GM18499 (cell line): ENCODE measurements around the gene RNPS1.

Experiments used
- ATAC-seq: cut with Tn5 transposase; IDR thresholded peaks from one replicate; pipeline ENCODE4 v1.9.1; 2021; ENCODE audit warnings: moderate number of reproducible peaks; ENCODE audit not compliant: insufficient read depth, unreplicated experiment

The RNPS1 gene

DNA sequence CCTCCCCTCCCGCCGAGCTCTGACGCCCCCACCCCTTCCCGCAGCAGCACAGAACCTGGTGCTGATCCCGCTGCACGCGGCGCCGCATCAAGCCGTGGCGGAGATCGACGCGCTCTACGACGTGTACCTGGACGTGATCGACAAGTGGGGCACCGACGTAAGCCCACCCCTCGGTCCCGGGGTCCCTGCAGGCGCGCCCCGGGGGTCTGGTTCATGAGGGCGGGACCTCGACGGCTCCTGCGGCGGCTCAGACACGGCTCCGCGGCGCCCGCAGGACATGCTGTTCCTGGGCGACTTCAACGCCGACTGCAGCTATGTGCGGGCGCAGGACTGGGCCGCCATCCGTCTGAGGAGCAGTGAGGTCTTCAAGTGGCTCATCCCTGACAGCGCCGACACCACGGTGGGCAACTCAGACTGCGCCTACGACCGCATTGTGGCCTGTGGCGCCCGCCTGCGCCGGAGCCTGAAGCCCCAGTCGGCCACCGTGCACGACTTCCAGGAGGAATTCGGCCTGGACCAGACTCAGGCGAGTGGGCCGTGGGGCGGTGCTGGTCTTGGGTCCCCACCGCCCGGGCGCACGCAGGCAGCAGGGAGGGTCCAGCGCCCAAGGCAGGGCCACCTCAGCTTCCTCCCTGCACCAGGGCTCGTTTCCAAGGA lies 30.3 kb downstream of the RNPS1 start:
- no peak for ATAC-seq

DNA sequence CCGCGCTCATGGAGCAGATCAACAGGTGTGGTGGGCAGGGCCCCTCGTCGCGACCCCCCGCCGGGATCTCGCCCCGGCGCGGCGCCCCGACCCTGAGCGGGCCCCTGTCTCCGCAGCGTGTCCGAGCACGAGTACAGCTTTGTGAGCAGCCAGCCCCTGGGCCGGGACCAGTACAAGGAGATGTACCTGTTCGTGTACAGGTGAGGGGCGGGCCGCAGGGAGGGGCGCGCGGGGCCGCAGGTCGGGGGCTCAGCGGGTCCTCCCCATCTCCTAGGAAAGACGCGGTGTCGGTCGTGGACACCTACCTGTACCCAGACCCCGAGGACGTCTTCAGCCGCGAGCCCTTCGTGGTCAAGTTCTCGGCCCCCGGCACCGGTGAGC lies 30.8 kb downstream of the RNPS1 start:
- no peak for ATAC-seq

DNA sequence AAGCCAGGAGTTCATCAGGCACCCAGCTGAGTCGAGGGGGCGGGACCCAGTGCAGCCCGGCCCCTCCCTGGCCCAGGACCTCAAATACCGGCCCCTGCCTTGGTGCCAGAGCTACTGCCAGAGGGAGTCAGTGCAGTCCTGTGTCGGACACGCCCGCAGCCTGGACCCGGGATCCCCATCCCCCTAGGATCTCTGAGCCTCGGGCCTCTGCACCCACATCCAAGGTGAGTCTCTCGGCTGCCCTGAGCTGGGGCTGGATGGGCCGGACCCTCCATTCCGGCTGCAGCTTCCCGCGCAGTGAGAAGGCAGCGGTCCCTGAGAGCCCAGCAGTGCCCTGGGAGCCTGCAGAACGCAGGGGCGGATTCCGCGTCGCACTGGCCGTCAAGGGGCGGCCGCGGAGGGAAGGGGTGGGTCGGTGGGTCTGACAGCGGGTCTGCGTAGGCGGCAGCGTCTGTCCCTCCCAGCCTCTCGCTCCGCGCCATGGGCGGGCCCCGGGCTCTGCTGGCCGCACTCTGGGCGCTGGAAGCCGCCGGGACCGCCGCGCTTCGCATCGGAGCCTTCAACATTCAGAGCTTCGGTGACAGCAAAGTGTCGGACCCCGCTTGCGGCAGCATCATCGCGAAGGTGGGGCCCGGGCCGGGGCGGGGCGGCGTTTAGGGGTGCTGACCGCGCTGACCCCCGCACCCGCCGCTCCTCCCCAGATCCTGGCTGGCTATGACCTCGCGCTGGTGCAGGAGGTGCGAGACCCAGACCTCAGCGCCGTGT lies 31.4 kb downstream of the RNPS1 start, which contains the start of gene DNASE1L2:
Gene DNASE1L2, plus strand, starts transcription at position 108 of the 765 bp plus-strand sequence. Its CDS starts 373 bp downstream, at position 481.
- ATAC-seq, result no peak

DNA sequence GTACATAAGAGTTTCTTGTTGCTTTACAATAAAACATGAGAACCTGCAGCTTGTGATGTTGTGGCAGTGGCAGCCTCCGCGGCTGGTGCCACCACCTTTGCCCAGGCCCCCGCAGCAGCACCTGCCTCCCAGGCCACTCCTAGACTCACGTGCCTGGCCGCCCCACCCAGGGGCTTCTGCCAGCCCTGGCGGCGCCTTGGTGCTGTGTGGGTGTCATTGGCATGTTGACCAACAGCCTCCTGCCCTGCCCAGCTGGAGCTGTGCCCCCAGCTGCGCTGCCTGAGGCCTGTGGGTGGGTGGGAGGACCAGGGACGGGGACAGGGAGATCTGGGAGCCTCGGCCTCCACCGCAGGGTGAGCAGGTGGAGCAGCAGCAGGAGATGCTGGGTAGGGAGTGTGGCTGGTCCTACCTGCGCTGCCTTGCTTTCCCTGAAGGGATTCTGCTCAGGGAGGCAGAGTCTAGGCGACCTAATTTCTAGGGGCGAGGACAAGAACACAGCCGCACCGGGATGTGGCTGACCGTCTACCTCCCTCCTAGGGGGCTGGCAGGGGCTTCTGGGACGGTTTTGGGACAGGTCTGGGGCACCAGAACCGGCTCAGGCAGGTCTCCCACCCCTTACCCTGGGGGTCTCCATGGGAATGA lies 32.1 kb downstream of the RNPS1 start:
- ATAC-seq, result no peak

DNA sequence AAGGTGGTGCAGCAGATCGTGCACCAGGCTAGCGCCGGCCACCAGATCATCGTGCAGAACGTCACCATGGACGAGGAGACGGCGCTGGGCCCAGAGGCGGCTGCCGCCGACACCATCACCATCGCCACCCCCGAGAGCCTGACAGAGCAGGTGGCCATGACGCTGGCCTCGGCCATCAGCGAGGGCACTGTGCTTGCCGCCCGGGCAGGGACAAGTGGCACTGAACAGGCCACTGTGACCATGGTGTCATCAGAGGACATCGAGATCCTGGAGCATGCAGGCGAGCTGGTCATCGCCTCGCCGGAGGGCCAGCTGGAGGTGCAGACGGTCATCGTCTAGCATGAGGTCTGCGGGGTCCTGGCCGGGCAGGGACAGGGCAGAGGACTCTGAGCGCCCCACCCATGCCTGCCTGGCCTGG lies 32.7 kb downstream of the RNPS1 start:
- no peak for ATAC-seq

DNA sequence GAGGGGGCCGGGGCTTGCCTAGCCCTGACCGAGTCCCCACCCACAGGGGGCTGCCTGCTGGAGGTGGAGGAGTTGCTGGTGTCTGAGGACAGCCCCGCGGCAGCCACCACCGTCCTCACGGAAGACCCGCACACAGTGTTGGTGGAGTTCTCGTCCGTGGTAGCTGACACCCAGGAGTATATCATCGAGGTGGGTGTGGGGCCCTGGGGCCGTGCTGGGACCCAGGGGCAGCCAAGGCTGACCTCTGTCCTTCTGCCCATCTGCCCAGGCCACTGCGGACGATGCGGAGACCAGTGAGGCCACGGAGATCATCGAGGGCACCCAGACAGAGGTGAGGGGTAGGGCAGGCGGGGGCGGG lies 33.1 kb downstream of the RNPS1 start:
- ATAC-seq, result no peak

DNA sequence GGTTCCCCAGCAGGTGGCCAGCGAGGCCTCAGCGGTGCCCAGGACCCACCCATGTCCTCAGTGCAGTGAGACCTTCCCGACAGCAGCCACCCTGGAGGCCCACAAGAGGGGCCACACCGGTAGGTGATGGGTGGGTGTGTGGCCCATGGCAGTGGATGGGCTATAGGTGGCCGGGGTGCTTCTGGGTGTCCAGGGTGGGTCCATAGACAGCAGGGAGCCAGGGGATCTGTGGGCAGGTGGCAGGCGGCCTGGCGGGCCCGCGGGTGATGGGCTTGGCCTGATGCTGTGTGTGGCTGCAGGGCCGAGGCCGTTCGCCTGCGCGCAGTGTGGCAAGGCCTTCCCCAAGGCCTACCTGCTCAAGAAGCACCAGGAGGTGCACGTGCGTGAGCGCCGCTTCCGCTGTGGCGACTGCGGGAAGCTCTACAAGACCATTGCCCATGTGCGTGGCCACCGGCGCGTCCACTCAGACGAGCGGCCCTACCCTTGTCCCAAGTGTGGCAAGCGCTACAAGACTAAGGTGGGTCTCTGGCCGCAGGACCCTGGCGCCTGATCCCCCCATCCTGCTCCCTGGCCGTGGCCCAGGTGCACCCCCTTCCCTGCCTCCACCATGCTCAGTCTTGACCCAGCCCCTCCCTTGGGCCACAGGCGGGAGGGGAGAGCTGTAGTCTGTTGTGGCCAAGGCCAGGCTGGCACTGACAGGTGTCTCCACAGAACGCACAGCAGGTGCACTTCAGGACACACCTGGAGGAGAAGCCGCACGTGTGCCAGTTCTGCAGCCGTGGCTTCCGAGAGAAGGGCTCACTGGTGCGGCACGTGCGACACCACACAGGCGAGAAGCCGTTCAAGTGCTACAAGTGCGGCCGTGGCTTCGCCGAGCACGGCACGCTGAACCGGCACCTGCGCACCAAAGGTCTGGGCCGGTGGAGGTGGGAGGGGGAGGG lies 33.8 kb downstream of the RNPS1 start:
- ATAC-seq, result no peak

DNA sequence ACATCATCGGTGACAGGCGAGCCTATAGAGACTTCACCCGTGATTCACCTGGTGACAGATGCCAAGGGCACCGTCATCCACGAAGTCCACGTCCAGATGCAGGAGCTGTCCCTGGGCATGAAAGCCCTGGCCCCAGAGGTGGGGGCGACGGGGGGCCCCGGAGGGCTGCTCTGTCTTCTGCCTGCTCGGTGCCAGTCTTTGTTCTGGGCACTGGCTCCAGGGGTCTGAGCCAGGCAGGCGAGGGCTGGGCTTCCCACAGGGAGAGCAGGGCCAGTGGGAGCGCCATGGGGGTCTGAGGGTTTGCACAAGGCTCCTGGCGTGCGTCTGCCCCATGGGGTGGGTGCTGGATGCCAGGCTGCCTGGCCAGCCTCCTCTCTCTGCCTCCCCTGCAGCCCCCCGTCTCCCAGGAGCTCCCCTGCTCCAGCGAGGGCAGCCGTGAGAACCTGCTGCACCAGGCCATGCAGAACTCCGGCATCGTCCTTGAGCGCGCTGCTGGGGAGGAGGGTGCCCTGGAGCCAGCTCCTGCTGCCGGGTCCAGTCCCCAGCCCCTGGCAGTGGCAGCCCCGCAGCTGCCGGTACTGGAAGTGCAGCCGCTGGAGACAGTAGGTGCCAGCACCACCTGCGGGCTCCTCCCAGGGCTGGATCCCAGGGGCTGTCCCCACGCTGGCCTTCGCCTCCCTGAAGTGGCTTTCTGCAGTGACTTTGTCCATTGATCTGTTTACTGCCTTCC lies 34.7 kb downstream of the RNPS1 start:
- no peak for ATAC-seq

DNA sequence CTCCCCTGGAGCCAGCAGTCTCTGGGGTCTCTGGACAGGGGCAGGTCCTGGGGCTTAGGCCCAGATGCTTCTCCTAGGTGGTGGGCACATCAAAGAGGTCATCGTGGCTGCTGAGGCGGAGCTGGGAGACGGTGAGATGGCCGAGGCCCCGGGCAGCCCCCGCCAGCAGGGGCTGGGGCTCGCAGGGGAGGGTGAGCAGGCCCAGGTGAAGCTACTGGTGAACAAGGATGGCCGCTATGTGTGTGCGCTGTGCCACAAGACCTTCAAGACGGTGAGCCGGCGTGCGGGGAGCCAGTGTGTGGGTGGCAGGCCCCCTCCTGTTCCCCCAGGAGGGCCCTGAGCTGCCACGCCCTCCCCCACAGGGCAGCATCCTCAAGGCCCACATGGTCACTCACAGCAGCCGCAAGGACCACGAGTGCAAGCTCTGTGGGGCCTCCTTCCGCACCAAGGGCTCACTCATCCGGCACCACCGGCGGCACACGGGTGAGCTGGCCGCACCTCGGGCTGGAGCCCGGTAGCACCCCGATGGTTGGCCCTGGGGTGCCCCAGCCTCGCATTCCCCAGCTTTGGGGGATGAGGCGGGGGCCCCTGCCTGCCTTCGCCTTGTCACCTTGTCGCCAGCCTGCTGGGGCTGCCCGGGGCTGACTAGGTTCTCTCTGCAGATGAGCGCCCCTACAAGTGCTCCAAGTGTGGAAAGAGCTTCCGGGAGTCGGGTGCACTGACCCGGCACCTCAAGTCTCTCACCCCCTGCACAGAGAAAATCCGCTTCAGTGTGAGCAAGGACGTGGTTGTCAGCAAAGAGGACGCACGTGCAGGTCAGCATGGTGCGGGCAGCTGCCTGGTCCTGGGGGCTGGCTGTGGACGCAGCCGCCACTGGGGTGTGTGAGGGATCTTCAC lies 35.6 kb downstream of the RNPS1 start:
- ATAC-seq, result no peak

DNA sequence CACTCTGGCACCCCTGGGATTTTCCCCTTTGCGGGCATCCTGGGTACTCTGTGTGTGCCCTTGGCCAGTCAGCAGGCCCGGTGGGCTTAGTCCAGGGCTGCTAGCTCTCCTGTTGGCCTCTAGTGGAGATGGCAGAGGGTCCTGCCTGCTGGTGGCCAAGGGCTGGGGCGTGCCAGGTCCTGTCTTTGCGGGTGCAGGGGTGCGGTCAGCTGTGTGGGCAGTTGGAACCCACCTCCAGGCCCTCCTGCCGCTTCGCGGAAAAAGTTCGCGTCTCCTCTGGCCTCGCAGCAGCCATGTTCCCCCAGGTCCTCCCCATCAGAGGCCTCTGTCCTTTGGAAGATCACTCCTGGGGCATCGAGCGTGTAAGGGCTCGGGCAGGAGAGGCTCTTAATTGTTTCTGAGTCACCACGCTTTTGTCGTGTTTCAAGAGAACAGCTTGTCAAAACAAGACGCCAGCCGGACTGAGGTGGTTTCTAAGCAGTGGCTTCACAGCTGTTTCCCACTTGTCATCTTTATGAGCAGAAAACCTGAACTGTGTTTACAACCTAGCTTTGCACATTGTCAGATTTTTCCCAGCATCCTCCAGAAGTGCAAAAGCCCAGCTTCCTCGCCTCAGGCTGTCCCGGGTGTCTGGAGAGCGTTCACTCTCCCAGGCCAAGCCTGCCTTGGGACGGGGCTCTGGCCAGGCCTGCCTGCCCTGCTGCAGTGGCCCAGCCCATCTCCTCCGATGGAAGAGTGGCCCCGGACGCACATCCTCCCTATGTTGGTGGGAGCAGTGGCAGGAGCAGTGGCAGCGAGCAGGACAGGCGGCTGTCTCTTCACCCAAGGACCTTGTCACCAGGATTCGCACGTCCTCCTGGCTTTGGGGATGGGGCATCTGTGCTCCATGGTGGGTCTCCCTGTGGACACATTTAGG lies 36.7 kb downstream of the RNPS1 start:
- ATAC-seq, result no peak

DNA sequence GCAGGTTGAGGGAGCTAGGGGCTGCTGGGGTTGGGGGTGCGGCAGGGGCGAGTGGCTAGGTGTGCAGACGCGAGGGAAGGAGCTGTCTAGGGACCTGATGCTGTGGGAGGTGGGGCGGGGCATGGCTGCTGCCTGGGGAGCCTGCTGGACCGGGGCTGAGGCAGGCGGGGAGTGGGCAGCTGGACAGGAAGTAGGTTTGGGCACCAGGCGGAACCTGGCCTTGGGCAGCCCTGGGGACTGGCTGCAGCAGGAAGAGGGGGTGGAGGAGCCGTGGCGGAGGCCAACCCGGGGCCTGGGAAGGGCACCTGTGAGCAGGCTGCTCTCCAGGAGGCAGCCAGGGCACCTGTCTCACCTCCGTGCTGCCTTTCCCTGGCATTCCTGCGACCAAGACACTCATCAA lies 37.5 kb downstream of the RNPS1 start:
- ATAC-seq, result no peak

DNA sequence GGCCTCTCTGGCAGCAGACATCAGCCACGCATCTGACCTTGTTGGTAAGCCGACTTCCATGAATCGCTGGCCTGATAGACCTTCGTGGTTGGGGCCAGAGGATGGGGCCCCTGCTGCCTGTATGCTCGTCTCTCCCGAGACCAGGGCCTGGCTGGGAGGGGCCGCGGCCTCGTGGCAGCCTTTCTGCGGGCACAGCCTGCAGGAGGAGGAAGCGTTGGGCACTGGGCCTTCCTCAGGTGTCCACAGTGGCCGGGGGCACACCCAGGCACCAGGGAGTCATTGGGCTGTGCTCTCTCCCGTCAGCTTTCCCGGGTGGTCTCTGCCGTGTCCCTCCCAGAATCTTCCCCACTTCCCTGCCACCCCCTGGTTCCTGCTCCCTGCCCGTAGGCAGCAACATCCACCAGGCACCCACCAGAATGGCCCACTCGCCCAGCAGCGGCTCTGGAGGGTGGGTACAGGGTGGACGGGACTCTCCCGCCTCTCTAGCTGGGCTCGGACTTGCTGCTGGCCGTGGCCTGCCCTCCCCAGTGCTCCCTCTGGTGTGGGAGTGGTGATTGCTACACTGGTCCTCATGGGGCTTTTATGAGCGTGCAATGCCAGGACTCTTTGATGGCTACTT lies 38.2 kb downstream of the RNPS1 start:
- ATAC-seq, result no peak

DNA sequence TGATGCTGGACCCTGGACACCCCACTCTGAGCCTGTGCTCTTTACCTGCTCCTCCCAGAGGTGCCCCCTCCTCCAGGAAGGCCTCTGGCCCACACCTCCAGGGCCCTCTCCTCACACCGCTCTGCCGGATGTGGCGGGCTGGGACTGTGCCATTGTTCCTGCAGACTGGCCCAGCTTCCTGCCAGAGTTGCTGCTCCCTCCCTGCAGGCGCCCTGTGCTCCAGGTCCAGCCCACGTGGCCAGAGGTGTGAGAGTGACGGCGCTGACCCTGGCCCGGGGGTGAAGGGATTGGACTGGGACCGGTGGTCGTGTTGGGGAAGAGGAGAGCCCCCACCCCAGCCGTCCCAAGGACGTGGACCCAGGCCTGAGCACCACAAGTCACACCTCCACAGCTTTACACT lies 38.8 kb downstream of the RNPS1 start:
- no peak for ATAC-seq

DNA sequence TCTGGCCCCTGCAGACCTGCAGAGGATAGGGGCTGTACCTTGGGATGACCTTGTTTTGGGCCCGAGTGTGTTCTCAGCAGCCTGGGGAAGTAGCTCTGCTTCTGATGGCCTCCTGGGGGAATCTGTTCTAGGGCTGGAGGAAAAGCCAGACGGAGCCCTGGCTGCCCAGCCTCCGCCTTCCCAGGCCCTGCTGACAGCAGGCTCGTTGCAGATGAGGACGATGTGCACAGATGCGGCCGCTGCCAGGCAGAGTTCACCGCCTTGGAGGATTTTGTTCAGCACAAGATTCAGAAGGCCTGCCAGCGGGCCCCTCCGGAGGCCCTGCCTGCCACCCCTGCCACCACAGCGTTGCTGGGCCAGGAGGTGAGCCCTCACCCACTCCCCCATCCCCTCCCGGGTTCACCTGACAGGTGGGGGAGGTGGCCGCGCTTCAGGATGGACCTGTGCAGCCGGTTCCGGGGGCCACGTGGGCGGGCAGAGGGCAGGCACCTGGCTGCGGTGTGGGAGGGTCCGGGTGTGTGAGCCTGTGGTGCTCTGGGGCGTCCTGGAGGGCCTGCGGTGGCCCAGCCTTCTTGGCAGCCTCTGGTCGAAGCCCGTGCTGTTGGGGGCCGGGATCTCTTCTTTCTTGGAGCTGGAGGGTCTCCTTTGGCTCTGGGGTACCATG lies 39.6 kb downstream of the RNPS1 start:
- no peak for ATAC-seq

DNA sequence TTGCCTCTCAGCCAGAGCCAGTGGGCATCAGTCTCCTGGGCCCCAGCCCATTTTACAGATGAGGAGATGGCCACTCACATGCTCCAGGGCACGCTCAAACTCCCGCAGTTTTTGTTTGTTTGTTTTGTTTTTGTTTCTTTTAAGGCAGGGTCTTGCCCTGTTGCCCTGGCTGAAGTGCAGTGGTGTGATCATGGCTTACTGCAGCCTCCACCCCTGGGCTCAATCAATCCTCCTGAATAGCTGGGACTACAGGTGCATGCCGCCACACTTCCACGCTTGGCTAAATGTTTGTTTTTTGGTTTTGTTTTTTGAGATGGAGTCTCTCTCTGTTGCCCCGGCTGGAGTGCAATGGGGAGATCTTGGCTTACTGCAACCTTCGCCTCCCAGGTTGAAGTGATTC lies 41.0 kb downstream of the RNPS1 start:
- ATAC-seq, result no peak

DNA sequence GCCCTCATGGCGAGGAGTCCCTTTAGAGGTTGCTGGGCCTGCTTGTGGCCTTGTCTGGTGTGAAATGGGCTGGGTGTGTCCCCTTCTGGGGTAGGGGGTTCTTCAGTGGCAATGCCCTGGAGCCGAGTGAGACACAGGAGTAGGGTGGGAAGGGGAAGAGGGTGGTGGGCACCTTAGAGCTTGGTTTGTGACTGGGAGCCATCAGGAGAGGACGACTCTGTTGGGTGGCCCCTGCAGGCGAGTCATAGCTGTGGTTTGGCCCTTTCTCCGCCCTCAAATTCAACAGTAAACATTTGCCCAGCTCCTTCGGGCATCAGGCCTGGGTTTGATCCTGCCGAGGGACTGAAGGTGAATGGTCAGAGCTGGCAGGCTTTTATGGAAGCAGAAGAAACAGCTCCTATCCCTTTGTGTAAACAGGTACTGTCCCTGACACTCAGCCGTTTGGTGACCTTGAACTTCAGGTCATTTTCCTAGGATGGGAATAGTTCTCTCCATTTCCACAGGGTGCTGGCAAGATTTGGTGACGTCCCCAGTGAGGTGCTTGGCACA lies 41.6 kb downstream of the RNPS1 start:
- ATAC-seq, result no peak
